IgD-negative memory B cell (primary cell): ENCODE data around the gene HERC5. TPM values are rescaled to one million over a fixed set of nuclear protein-coding genes. Genes with fewer than 3 reads are reported as not detected.

Experiments
- H3K27ac Mint-ChIP-seq, 3 donors: one replicate each; pipeline ENCODE4 v1.8.0; 2020 to 2022; ENCODE audit warnings: mild to moderate bottlenecking in 3 of 3, mixed read lengths in 3 of 3, moderate library complexity in 1 of 3
- H3K27me3 Mint-ChIP-seq: one replicate; pipeline ENCODE4 v1.8.0; 2021; ENCODE audit warnings: mixed read lengths
- H3K36me3 Mint-ChIP-seq: one replicate; pipeline ENCODE4 v1.8.0; 2020; ENCODE audit warnings: mild to moderate bottlenecking, mixed read lengths
- H3K4me1 Mint-ChIP-seq, 3 donors: one replicate each; pipeline ENCODE4 v1.8.0; 2020 to 2022; ENCODE audit warnings: mixed read lengths in 3 of 3, mild to moderate bottlenecking in 1 of 3
- H3K4me3 Mint-ChIP-seq, 4 donors: one replicate each; pipeline ENCODE4 v1.8.0; 2020 to 2022; ENCODE audit warnings: mild to moderate bottlenecking in 4 of 4, mixed read lengths in 4 of 4, moderate library complexity in 3 of 4
- H3K9me3 Mint-ChIP-seq, 3 donors: one replicate each; pipeline ENCODE4 v1.8.0; 2020 to 2021; ENCODE audit warnings: mixed read lengths in 3 of 3, mild to moderate bottlenecking in 1 of 3
- polyA plus RNA-seq: library from polyadenylated mRNA; unstranded; fragments of 300-500 nt; fragmentation: Illumina TruSeq; gene quantifications from one replicate; pipeline ENCODE4 v1.2.3, GENCODE V29; 2021

Gene HERC5
- polyA plus RNA-seq, 1 donor from 2014 or later, result 14.6 TPM

- Mint-ChIP-seq H3K27ac (no peak overlapping the region), H3K4me1 (no peaks in the 10 kb centered on the region), H3K36me3 (peaks cover 12% of the 10 kb centered on the region), H3K9me3 (no peaks in the 10 kb centered on the region), H3K4me3 (no peak overlapping the region), H3K27me3 (no peaks in the 10 kb centered on the region)
Observed at GRCh38 chr4:88465653-88466192, 8.8 kb downstream of the HERC5 start.

GRCh38 chr4:88467392-88467791, 10.5 kb downstream of the HERC5 start:
- Mint-ChIP-seq H3K4me3 (no peak overlapping the region), H3K36me3 (peaks cover 12% of the 10 kb centered on the region), H3K4me1 (peaks cover 0 to 1% (median 0%) of the 10 kb centered on the region in 3 donors), H3K9me3 (no peaks in the 10 kb centered on the region), H3K27me3 (no peaks in the 10 kb centered on the region), H3K27ac (no peak overlapping the region)

GRCh38 chr4:88477229-88477860, 20.4 kb downstream of the HERC5 start:
- no peak overlapping the region for H3K4me3 Mint-ChIP-seq
- no peaks in the 10 kb centered on the region for H3K27me3 Mint-ChIP-seq
- H3K9me3 Mint-ChIP-seq, result no peaks in the 10 kb centered on the region
- peaks cover 0 to 3% (median 0%) of the 10 kb centered on the region in 3 donors for H3K4me1 Mint-ChIP-seq
- H3K36me3 Mint-ChIP-seq, result peaks cover 18% of the 10 kb centered on the region
- no peak overlapping the region for H3K27ac Mint-ChIP-seq

- H3K27me3 Mint-ChIP-seq, result no peaks in the 10 kb centered on the region
- peaks cover 15% of the 10 kb centered on the region for H3K36me3 Mint-ChIP-seq
- no peak overlapping the region for H3K27ac Mint-ChIP-seq
- no peak overlapping the region for H3K4me3 Mint-ChIP-seq
- H3K4me1 Mint-ChIP-seq, result no peaks in the 10 kb centered on the region
- H3K9me3 Mint-ChIP-seq, result no peaks in the 10 kb centered on the region
Observed at GRCh38 chr4:88478247-88478646, 21.3 kb downstream of the HERC5 start.

GRCh38 chr4:88481537-88481936, 24.6 kb downstream of the HERC5 start:
- Mint-ChIP-seq H3K4me1 (no peaks in the 10 kb centered on the region), H3K27ac (no peak overlapping the region), H3K36me3 (peaks cover 10% of the 10 kb centered on the region), H3K4me3 (no peak overlapping the region), H3K27me3 (no peaks in the 10 kb centered on the region), H3K9me3 (peaks cover 0 to 1% (median 0%) of the 10 kb centered on the region in 3 donors)

GRCh38 chr4:88489100-88489761, 32.3 kb downstream of the HERC5 start:
- no peak overlapping the region for H3K4me3 Mint-ChIP-seq
- no peaks in the 10 kb centered on the region for H3K4me1 Mint-ChIP-seq
- H3K27ac Mint-ChIP-seq, result peak overlapping the region in 2 of 3 donors; percentile 39 to 47
- peaks cover 17% of the 10 kb centered on the region for H3K36me3 Mint-ChIP-seq
- no peaks in the 10 kb centered on the region for H3K9me3 Mint-ChIP-seq
- no peaks in the 10 kb centered on the region for H3K27me3 Mint-ChIP-seq

- Mint-ChIP-seq H3K36me3 (peaks cover 15% of the 10 kb centered on the region), H3K27ac (no peak overlapping the region), H3K4me1 (no peaks in the 10 kb centered on the region), H3K27me3 (no peaks in the 10 kb centered on the region), H3K4me3 (no peak overlapping the region), H3K9me3 (no peaks in the 10 kb centered on the region)
Observed at GRCh38 chr4:88497859-88498409, 41.0 kb downstream of the HERC5 start.

GRCh38 chr4:88503344-88503743, 46.4 kb downstream of the HERC5 start:
- Mint-ChIP-seq H3K36me3 (peaks cover 11% of the 10 kb centered on the region), H3K4me1 (no peaks in the 10 kb centered on the region), H3K27ac (no peak overlapping the region), H3K4me3 (no peak overlapping the region), H3K9me3 (no peaks in the 10 kb centered on the region), H3K27me3 (no peaks in the 10 kb centered on the region)

GRCh38 chr4:88511236-88511635, 54.3 kb downstream of the HERC5 start:
- Mint-ChIP-seq H3K27me3 (no peaks in the 10 kb centered on the region), H3K9me3 (no peaks in the 10 kb centered on the region), H3K4me1 (no peaks in the 10 kb centered on the region), H3K4me3 (no peak overlapping the region), H3K36me3 (peaks cover 2% of the 10 kb centered on the region), H3K27ac (no peak overlapping the region)

- Mint-ChIP-seq H3K27ac (no peak overlapping the region), H3K36me3 (no peaks in the 10 kb centered on the region), H3K27me3 (no peaks in the 10 kb centered on the region), H3K9me3 (no peaks in the 10 kb centered on the region), H3K4me1 (no peaks in the 10 kb centered on the region), H3K4me3 (no peak overlapping the region)
Observed at GRCh38 chr4:88514557-88515511, 57.9 kb downstream of the HERC5 start.

- Mint-ChIP-seq H3K27me3 (no peaks in the 10 kb centered on the region), H3K27ac (no peak overlapping the region), H3K4me1 (peaks cover 0 to 5% (median 0%) of the 10 kb centered on the region in 3 donors), H3K9me3 (no peaks in the 10 kb centered on the region), H3K36me3 (no peaks in the 10 kb centered on the region), H3K4me3 (no peak overlapping the region)
Observed at GRCh38 chr4:88516746-88517145, 59.8 kb downstream of the HERC5 start.

GRCh38 chr4:88517825-88518224, 60.9 kb downstream of the HERC5 start:
- H3K27ac Mint-ChIP-seq, result no peak overlapping the region
- no peak overlapping the region for H3K4me3 Mint-ChIP-seq
- no peaks in the 10 kb centered on the region for H3K36me3 Mint-ChIP-seq
- peaks cover 9 to 15% (median 9%) of the 10 kb centered on the region in 3 donors for H3K4me1 Mint-ChIP-seq
- no peaks in the 10 kb centered on the region for H3K27me3 Mint-ChIP-seq
- H3K9me3 Mint-ChIP-seq, result no peaks in the 10 kb centered on the region

GRCh38 chr4:88518911-88519310, 62.0 kb downstream of the HERC5 start:
- H3K27ac Mint-ChIP-seq, result no peak overlapping the region

GRCh38 chr4:88522702-88523324, 65.9 kb downstream of the HERC5 start:
- peak overlapping the region; percentile 93 to 99 (median 97) for H3K4me3 Mint-ChIP-seq
- H3K9me3 Mint-ChIP-seq, result no peaks in the 10 kb centered on the region
- no peaks in the 10 kb centered on the region for H3K27me3 Mint-ChIP-seq
- H3K36me3 Mint-ChIP-seq, result no peaks in the 10 kb centered on the region
- peak overlapping the region; percentile 64 to 93 (median 89) for H3K27ac Mint-ChIP-seq
- H3K4me1 Mint-ChIP-seq, result peaks cover 10 to 22% (median 15%) of the 10 kb centered on the region in 3 donors

More at GRCh38 chr4:88518911-88519310, 62.0 kb downstream of the HERC5 start:
- H3K36me3 Mint-ChIP-seq, result no peaks in the 10 kb centered on the region
- no peaks in the 10 kb centered on the region for H3K9me3 Mint-ChIP-seq
- no peak overlapping the region for H3K4me3 Mint-ChIP-seq
- no peaks in the 10 kb centered on the region for H3K27me3 Mint-ChIP-seq
- peaks cover 10 to 16% (median 10%) of the 10 kb centered on the region in 3 donors for H3K4me1 Mint-ChIP-seq
